MM.1S (cell line): Measurements from ENCODE around the gene HNRNPC.

Experiments
- DNase-seq: peaks from one replicate; pipeline ENCODE4 v3.0.0-alpha.2; 2015
- H2AFZ ChIP-seq: fragments of 300-600 bp; sonication (generic); 2 replicates; pipeline ENCODE4 v1.6.0; 2016; ENCODE audit warnings: antibody characterized with exemption, low read length
- H3F3A ChIP-seq: fragments of 300-600 bp; sonication (generic); 2 replicates; pipeline ENCODE4 v1.6.1; 2016; ENCODE audit warnings: mild to moderate bottlenecking, antibody characterized with exemption, low read length, moderate library complexity, mixed read lengths; ENCODE audit not compliant: insufficient read depth
- H3K27ac ChIP-seq: fragments of 300-600 bp; sonication (generic); 2 replicates; pipeline ENCODE4 v1.5.1; 2016; ENCODE audit warnings: mild to moderate bottlenecking, low read length
- H3K27me3 ChIP-seq: fragments of 300-600 bp; sonication (generic); replicated peaks from 2 replicates; pipeline ENCODE4 v1.6.0; 2016; ENCODE audit warnings: low read length; ENCODE audit not compliant: insufficient read depth
- H3K36me3 ChIP-seq: fragments of 300-600 bp; sonication (generic); replicated peaks from 2 replicates; pipeline ENCODE4 v1.6.1; 2016; ENCODE audit warnings: mild to moderate bottlenecking, low read length, mixed read lengths; ENCODE audit not compliant: insufficient read depth
- H3K4me1 ChIP-seq: fragments of 300-600 bp; sonication (generic); 2 replicates; pipeline ENCODE4 v1.6.1; 2016; ENCODE audit warnings: low read length, mixed read lengths
- H3K4me2 ChIP-seq: fragments of 300-600 bp; sonication (generic); 2 replicates; pipeline ENCODE4 v1.6.0; 2016; ENCODE audit warnings: low read depth, low read length
- H3K4me3 ChIP-seq: fragments of 300-600 bp; sonication (generic); 2 replicates; pipeline ENCODE4 v1.5.1; 2016; ENCODE audit warnings: low read length, mixed read lengths
- H3K79me2 ChIP-seq: fragments of 300-600 bp; sonication (generic); 2 replicates; pipeline ENCODE4 v1.6.1; 2016; ENCODE audit warnings: mixed run types, low read length, mixed read lengths
- H3K9ac ChIP-seq: fragments of 300-600 bp; sonication (generic); 2 replicates; pipeline ENCODE4 v1.6.1; 2016; ENCODE audit warnings: low read length, mixed read lengths
- H3K9me2 ChIP-seq: fragments of 300-600 bp; sonication (generic); replicated peaks from 2 replicates; pipeline ENCODE4 v1.6.1; 2016; ENCODE audit warnings: mild to moderate bottlenecking, low read length, mixed read lengths; ENCODE audit not compliant: insufficient read depth
- H3K9me3 ChIP-seq: fragments of 300-600 bp; sonication (generic); replicated peaks from 2 replicates; pipeline ENCODE4 v1.6.1; 2016; ENCODE audit warnings: mild to moderate bottlenecking, low read length, mixed read lengths; ENCODE audit not compliant: insufficient read depth
- H4K20me1 ChIP-seq: fragments of 300-600 bp; sonication (generic); 2 replicates; pipeline ENCODE4 v1.6.1; 2016; ENCODE audit warnings: mild to moderate bottlenecking, low read length, moderate library complexity, mixed read lengths; ENCODE audit not compliant: insufficient read depth
- EZH2 ChIP-seq: fragments of 300-600 bp; sonication (generic); optimal IDR thresholded peaks from 2 replicates; pipeline ENCODE3; 2017; ENCODE audit warnings: low read depth, mild to moderate bottlenecking, antibody characterized with exemption, low read length, mixed read lengths
- EZH2phosphoT487 ChIP-seq: fragments of 300-600 bp; sonication (generic); IDR thresholded peaks from 2 replicates; pipeline ENCODE4 v1.6.1; 2018; ENCODE audit warnings: antibody characterized with exemption, low read length
- TF ChIP-seq, protein P1 (sequence below): fragments of 300-600 bp; sonication (generic); IDR thresholded peaks from 2 replicates; pipeline ENCODE4 v1.5.1; 2016; ENCODE audit warnings: antibody characterized with exemption, low read length, mixed read lengths

HNRNPC gene

DNA sequence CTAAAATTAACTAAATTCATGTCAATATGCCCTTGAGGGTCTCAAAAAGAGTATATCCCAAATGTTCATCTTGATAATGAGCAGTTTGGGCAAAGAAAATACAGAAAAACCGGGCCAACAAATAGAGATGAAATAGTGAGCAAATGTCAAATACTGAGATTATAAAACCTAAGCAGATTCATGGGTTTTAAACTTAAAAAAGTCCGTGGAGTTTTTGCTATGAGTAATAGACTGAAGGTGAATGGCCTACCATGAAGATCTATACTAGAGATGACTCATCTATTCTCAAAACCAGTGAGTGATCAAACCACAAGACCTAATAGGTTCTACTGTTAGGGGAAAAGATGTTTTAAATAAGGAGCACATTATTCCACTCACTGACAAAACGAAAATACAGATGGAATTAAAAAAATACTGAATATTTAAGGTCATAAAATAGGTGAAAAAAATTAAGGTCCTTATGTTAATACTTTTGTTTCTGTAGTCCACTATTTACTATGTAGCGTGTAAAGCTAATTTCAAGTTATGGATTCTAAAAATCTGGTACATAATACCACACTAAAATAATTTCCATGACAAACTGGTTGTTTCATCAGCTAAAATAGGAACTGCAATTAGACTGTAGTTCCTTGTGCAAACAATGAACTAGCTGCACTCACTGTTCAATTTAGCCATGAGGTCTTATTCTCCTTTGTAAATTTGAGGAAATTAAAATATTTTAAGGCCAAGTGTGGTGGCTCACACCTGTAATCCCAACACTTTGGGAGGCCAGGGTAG is 5.0 kb downstream of the HNRNPC start:
- Histone ChIP-seq H3K4me2 (peak overlapping the region; percentile 68), H3K4me1 (peaks cover 26% of the 10 kb centered on the region), H3K79me2 (peaks cover 94% of the 10 kb centered on the region), H4K20me1 (peaks cover 62% of the 10 kb centered on the region), H3K9ac (peak overlapping the region; percentile 29; the same call in 1 of the 2 replicates), H3K27ac (peak overlapping the region; percentile 68), H3K36me3 (peaks cover 4% of the 10 kb centered on the region), H3K4me3 (peak overlapping the region; percentile 27; the same call in 1 of the 2 replicates), H3K27me3 (no peaks in the 10 kb centered on the region), H3K9me3 (no peaks in the 10 kb centered on the region), H3F3A (peaks cover 54% of the 10 kb centered on the region), H2AFZ (no peak overlapping the region), H3K9me2 (no peaks in the 10 kb centered on the region)
- TF ChIP-seq EZH2phosphoT487 = no peak
- TF ChIP-seq, protein P1, sequence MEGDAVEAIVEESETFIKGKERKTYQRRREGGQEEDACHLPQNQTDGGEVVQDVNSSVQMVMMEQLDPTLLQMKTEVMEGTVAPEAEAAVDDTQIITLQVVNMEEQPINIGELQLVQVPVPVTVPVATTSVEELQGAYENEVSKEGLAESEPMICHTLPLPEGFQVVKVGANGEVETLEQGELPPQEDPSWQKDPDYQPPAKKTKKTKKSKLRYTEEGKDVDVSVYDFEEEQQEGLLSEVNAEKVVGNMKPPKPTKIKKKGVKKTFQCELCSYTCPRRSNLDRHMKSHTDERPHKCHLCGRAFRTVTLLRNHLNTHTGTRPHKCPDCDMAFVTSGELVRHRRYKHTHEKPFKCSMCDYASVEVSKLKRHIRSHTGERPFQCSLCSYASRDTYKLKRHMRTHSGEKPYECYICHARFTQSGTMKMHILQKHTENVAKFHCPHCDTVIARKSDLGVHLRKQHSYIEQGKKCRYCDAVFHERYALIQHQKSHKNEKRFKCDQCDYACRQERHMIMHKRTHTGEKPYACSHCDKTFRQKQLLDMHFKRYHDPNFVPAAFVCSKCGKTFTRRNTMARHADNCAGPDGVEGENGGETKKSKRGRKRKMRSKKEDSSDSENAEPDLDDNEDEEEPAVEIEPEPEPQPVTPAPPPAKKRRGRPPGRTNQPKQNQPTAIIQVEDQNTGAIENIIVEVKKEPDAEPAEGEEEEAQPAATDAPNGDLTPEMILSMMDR = no peak
- no peak for TF ChIP-seq EZH2
- DNase-seq = peak; percentile 25

DNA sequence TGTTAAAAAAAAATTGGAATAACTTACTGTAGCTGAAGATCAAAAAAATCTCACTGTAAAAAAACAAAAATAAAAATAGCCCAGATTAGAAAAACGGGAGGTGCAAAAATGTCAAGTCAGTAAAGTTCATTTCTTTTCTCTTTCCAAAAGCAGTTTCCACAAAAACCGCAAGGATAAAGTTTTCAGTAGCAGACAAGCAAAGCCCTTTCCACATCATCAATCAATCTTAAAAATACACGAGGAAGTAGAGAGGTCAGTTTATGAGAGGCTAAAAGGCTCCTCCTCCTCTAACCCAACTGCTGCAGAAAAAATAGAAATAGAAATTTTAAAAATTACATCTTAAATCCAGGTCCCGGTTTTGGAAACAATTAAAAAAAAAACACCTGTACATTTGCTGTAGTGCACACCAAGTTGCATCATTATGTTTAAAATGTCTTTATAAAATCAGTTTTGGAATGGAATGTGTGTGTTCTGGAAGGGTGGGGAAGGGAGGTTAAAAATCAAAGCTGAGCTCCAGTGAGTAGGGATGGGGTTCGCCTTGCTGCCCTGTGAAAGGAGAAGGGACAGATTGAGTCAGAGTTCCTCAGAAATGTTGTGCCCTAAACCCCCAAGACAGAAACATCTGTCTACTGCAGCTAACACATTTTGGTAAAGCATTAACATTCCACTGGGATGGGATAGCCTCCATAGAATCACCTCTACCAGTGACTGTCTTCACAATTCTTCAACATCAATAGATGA is 5.8 kb downstream of the HNRNPC start:
- H3K27ac ChIP-seq = peak overlapping the region; percentile 68
- H3K4me2 ChIP-seq = peak overlapping the region; percentile 68
- H3K9me3 ChIP-seq = no peaks in the 10 kb centered on the region
- peaks cover 94% of the 10 kb centered on the region for H3K79me2 ChIP-seq
- peak overlapping the region; percentile 29; the same call in 1 of the 2 replicates for H3K9ac ChIP-seq
- H3K9me2 ChIP-seq = no peaks in the 10 kb centered on the region
- H3F3A ChIP-seq = peaks cover 51% of the 10 kb centered on the region
- H3K4me1 ChIP-seq = peaks cover 26% of the 10 kb centered on the region
- DNase-seq = peak; percentile 41
- H3K4me3 ChIP-seq = peak overlapping the region; percentile 27; the same call in 1 of the 2 replicates
- no peak overlapping the region for H2AFZ ChIP-seq
- H3K36me3 ChIP-seq = peaks cover 4% of the 10 kb centered on the region
- no peaks in the 10 kb centered on the region for H3K27me3 ChIP-seq
- H4K20me1 ChIP-seq = peaks cover 69% of the 10 kb centered on the region
- TF ChIP-seq EZH2phosphoT487 (no peak), EZH2 (no peak)
- TF ChIP-seq, protein P1 = no peak

GRCh38 chr14:21262410-21262809 is 6.8 kb downstream of the HNRNPC start:
- Histone ChIP-seq H3K36me3 (peaks cover 4% of the 10 kb centered on the region), H3K9ac (no peak overlapping the region), H3K27ac (no peak overlapping the region), H3K9me3 (no peaks in the 10 kb centered on the region), H3K9me2 (no peaks in the 10 kb centered on the region), H3F3A (peaks cover 40% of the 10 kb centered on the region), H4K20me1 (peaks cover 78% of the 10 kb centered on the region), H3K79me2 (peaks cover 94% of the 10 kb centered on the region), H3K27me3 (no peaks in the 10 kb centered on the region), H3K4me2 (no peak overlapping the region), H2AFZ (no peak overlapping the region), H3K4me3 (no peak overlapping the region), H3K4me1 (peaks cover 26% of the 10 kb centered on the region)
- DNase-seq = no peak
- TF ChIP-seq EZH2 (no peak), EZH2phosphoT487 (no peak)
- TF ChIP-seq, protein P1 = no peak
